IPS-20b (cell line): ENCODE results near the gene ALPI.

Experiments used
- H3K27ac ChIP-seq: one replicate; pipeline ENCODE4 v1.5.1; 2013; ENCODE audit warnings: low read length
- H3K27me3 ChIP-seq: 2 replicates; pipeline ENCODE4 v1.6.1; 2013; ENCODE audit warnings: mild to moderate bottlenecking, low read length, inconsistent platforms; ENCODE audit not compliant: insufficient read depth
- H3K36me3 ChIP-seq: 2 replicates; pipeline ENCODE4 v1.6.1; 2013; ENCODE audit warnings: low read depth, mild to moderate bottlenecking, inconsistent platforms, low read length, moderate library complexity; ENCODE audit not compliant: insufficient read depth
- H3K4me1 ChIP-seq: 2 replicates; pipeline ENCODE4 v1.6.1; 2013; ENCODE audit warnings: mild to moderate bottlenecking, control low read depth, inconsistent platforms, low read length, moderate library complexity; ENCODE audit not compliant: insufficient read depth
- H3K4me3 ChIP-seq: 2 replicates; pipeline ENCODE4 v1.5.1; 2013; ENCODE audit warnings: mild to moderate bottlenecking, low read length, inconsistent platforms
- H3K9ac ChIP-seq: 2 replicates; pipeline ENCODE4 v1.6.1; 2013; ENCODE audit warnings: low read depth, mild to moderate bottlenecking, inconsistent platforms, low read length, moderate library complexity
- H3K9me3 ChIP-seq: 2 replicates; pipeline ENCODE4 v1.6.1; 2013; ENCODE audit warnings: mild to moderate bottlenecking, low read depth, low read length, inconsistent platforms; ENCODE audit not compliant: insufficient read depth

The ALPI gene

DNA sequence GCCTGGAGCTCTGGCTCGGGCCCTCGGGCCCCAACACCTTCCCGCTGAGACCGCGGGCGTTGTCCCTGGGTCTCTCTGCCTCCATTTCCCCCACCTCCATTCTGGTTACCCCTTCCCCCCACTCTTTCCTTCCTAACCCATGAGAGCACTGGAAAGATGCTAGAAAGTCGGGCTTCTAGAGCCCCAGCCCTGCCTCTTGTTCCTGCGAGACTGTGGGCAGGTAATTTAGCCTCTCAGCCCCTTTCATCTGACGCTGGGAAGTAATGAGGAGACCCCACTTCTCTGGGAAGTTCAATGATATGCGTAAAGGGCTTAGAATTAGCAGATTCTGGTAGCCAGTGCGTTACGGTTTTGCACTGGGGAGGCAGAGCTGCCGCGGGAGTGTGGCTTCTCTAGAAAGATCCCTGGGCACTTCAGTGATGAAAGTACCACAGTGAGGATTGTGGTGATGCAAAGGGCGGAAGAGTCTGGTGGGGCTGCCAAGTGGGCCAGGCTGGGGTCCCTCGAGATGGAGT lies 47.9 kb downstream of the ALPI start:
- no peak overlapping the region for H3K9ac ChIP-seq
- peak overlapping the region; percentile 69; the same call in 1 of the 2 replicates for H3K4me3 ChIP-seq
- H3K9me3 ChIP-seq: no peaks in the 10 kb centered on the region
- peaks cover 9% of the 10 kb centered on the region; the same call in 1 of the 2 replicates for H3K4me1 ChIP-seq
- no peak overlapping the region for H3K27ac ChIP-seq
- H3K36me3 ChIP-seq: no peaks in the 10 kb centered on the region
- H3K27me3 ChIP-seq: peaks cover 84% of the 10 kb centered on the region

DNA sequence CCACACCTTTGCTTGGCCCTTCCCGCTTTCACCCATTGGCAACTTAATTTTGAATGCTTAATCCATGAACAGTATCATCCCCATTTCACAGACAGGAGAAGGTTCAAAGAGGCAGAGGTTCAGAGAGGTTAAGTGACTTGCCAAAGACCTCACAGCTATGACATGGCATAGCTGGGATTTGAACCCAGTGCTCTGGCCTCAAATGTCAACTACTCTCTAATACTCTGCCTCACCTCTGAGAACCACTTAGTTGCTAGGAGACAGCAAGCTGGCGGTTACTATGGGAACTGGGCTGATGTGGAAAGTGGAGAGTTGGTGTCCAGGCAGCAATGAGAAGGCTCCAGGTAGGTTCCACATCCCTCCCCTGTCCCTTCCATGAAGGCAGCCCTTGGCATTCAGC lies 48.5 kb downstream of the ALPI start:
- peaks cover 9% of the 10 kb centered on the region; the same call in 1 of the 2 replicates for H3K4me1 ChIP-seq
- H3K4me3 ChIP-seq: no peak overlapping the region
- H3K36me3 ChIP-seq: no peaks in the 10 kb centered on the region
- H3K27ac ChIP-seq: no peak overlapping the region
- H3K9ac ChIP-seq: no peak overlapping the region
- no peaks in the 10 kb centered on the region for H3K9me3 ChIP-seq
- H3K27me3 ChIP-seq: peaks cover 79% of the 10 kb centered on the region

DNA sequence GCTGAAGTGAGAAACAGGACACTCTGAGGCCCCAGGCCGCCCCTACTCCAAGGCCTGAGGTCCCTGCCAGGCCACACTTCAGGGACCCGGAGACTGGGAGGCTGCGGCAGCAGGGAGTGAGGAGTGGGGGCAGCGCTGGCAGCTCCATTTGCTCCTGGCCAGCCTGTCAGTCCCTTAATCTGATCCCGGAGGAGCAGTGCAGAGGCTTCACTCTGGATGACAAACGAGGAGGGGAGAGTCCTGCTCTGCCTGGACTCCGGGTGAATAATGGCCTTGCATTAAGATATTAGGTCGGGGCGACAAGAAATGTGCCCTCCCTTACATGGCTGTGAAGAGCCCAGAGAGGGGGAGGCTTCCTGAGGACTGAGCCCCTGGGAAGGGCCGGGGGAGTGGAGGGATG lies 49.9 kb downstream of the ALPI start:
- no peak overlapping the region for H3K9ac ChIP-seq
- H3K27me3 ChIP-seq: peaks cover 69% of the 10 kb centered on the region
- no peak overlapping the region for H3K27ac ChIP-seq
- H3K36me3 ChIP-seq: no peaks in the 10 kb centered on the region
- no peaks in the 10 kb centered on the region for H3K9me3 ChIP-seq
- no peak overlapping the region for H3K4me3 ChIP-seq
- H3K4me1 ChIP-seq: peaks cover 9% of the 10 kb centered on the region; the same call in 1 of the 2 replicates

DNA sequence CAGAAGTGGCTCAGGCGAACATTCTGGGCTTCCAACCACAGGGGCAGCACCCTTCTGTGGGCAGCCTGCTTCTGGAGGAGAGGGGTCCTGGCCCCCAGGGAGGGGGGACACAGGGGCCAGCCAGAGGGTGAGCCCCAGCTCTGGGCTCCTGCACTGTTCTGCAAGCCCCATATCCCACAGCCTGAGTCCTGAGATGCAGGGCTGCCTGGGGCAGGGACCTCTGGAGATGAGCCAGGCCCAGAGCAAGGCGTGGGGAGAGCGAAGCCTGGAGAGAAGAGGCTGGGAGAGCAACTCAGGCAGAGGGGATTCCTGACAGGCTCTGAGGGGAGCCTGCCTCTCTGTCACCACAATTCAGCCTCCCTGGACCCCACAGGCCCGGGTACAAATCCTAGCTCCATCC lies 50.8 kb downstream of the ALPI start:
- H3K4me3 ChIP-seq: no peak overlapping the region
- no peaks in the 10 kb centered on the region for H3K9me3 ChIP-seq
- no peak overlapping the region for H3K9ac ChIP-seq
- peaks cover 8% of the 10 kb centered on the region; the same call in 1 of the 2 replicates for H3K4me1 ChIP-seq
- H3K27me3 ChIP-seq: peaks cover 61% of the 10 kb centered on the region
- no peaks in the 10 kb centered on the region for H3K36me3 ChIP-seq
- no peak overlapping the region for H3K27ac ChIP-seq

DNA sequence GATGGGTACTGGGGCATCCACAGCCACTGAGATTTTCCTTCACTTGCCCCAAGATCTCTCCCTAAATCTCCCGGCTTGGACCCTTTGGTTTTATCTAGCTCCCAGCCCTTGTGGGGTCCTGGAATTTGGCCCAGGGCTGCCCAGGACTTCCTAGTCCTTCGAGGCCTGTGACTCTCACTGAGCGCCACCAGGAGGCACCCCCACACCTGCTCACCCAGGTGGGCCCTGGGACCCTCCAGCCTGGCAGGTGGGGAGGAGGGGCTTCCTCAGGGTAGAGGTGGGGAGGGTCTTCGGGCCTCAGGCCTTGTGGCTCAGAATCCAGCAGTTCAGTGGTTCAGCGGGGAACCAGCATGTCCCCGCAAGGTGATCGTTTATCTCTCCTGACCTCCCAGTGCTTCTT lies 52.3 kb downstream of the ALPI start:
- no peak overlapping the region for H3K4me3 ChIP-seq
- no peak overlapping the region for H3K27ac ChIP-seq
- no peak overlapping the region for H3K9ac ChIP-seq
- H3K27me3 ChIP-seq: peaks cover 47% of the 10 kb centered on the region
- H3K9me3 ChIP-seq: no peaks in the 10 kb centered on the region
- H3K4me1 ChIP-seq: peaks cover 6% of the 10 kb centered on the region; the same call in 1 of the 2 replicates
- no peaks in the 10 kb centered on the region for H3K36me3 ChIP-seq
